H1 (cell line): Measurements from ENCODE around the gene WDR7. TPM values are rescaled to one million over a fixed set of nuclear protein-coding genes. Genes with fewer than 3 reads are reported as not detected.

Source experiments
- MAFK ChIP-seq: IDR thresholded peaks from 2 replicates; pipeline ENCODE4 v1.6.1; 2012; ENCODE audit warnings: low read depth, mild to moderate bottlenecking, improper control_type of control experiment, low read length
- POLR2A ChIP-seq, 2 experiments: IDR thresholded peaks; 1 replicate in 1 of 2; 2 replicates in 1 of 2; pipeline ENCODE4 v1.6.1; 2011; ENCODE audit warnings: low read depth in 2 of 2, low read length in 2 of 2, mild to moderate bottlenecking in 2 of 2; ENCODE audit errors: control extremely low read depth in 1 of 2
- SP1 ChIP-seq: IDR thresholded peaks from 2 replicates; pipeline ENCODE4 v1.6.1; 2011; ENCODE audit warnings: low read depth, low read length
- SP2 ChIP-seq: IDR thresholded peaks from 2 replicates; pipeline ENCODE4 v1.6.1; 2012; ENCODE audit warnings: mild to moderate bottlenecking, low read length, inconsistent platforms
- TCF12 ChIP-seq: IDR thresholded peaks from 2 replicates; pipeline ENCODE4 v1.6.1; 2011; ENCODE audit warnings: low read depth, mild to moderate bottlenecking, low read length
- YY1 ChIP-seq: IDR thresholded peaks from 2 replicates; pipeline ENCODE4 v1.6.1; 2011; ENCODE audit warnings: low read depth, mild to moderate bottlenecking, low read length
- polyA plus RNA-seq, 7 experiments: library from polyadenylated mRNA; depleted of rRNA in 3 of 7; stranded (reverse) in 5 of 7; unstranded in 2 of 7; fragments of >200 nt in 5 of 7; fragments of 200-250 nt in 2 of 7; gene quantifications; 1 replicate in 5 of 7; 2 replicates in 1 of 7; 4 replicates in 1 of 7; pipeline versions ENCODE4 v1.2.1 to v1.2.3, GENCODE V29; 2011 to 2013; ENCODE audit warnings: missing spikeins in 2 of 7, mixed read lengths in 2 of 7
- total RNA-seq: library from RNA; stranded (reverse); fragmentation: NEBNext Ultra II Directional; extraction: Animal tissue kit (Norgen Biotek cat#: 25700); gene quantifications from 2 replicates; pipeline ENCODE4 v1.2.1, GENCODE V29; 2021

Gene WDR7
- total and polyA plus RNA-seq, 2 of the 8 experiments (the other 6 are each of a cell fraction or from before 2014, with no cell fraction given), result 5.5 to 15.2 TPM

DNA sequence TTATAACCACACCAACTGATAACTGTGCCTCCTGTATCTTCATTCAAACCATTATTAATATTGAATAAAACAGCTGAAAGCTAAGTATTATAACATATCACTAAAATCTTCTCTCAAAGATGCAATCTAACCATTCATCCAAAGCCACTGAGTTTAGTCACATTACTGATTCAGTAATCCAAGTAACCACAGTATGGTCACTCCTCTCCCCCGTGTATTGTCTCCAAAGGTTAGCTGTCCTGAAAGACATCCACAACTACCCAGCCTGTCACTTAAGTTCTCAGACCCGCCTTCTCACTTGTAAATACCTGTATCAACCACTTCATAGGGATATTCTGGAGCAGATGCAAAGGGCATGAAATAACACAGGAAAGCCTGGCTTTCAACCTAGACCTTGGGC is 282.3 kb downstream of the WDR7 start (continued):
- TF ChIP-seq MAFK (no peak), SP1 (no peak), YY1 (no peak), SP2 (no peak), TCF12 (no peak), POLR2A (IDR thresholded peaks at IDR 0.05; ENCODE audit: control extremely low read depth in 1 of 2, low read depth in 2 of 2, low read length in 2 of 2) (no peak)
